Measurements from ENCODE around the gene VARS1. TPM values are rescaled to one million over a fixed set of nuclear protein-coding genes. Genes with fewer than 3 reads are reported as not detected.
"Not testable (repeated sequence)": the region's sequence is repeated elsewhere in the genome, so short reads cannot be mapped to it uniquely, and the experiment has no call there.

The VARS1 gene
- total and polyA plus RNA-seq, 2 donors from 2014 or later, result 30.3 to 79.0 TPM

DNA sequence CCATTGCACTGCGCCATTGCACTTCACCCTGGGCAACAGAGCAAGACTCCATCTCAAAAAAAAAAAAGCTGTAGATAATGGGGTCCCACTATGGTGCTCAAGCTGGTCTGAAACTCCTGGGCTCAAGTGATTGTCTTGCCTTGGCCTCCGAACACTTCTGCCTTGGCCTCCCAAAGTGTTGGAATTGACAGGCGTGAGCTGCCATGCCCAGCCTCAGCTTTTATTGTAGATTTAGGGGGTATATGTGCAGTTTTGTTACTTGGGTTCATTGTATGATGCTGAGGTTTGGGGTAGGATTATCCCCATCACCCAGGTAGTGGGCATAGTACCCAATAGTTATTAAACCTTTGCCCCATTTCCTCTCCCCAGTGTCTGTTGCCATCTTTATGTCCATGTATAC lies 43.4 kb upstream of the VARS1 start:
- no peak for DNase-seq
- no peaks in the 10 kb centered on the region for H3K9me3 ChIP-seq (ENCODE audit: control insufficient read depth in 2 of 3, insufficient read depth in 1 of 3, low read length in 3 of 3)
- FAIRE-seq, result no peak
- H3K27me3 ChIP-seq (ENCODE audit: control insufficient read depth, insufficient read depth, low read length), result no peaks in the 10 kb centered on the region
- H3K36me3 ChIP-seq (ENCODE audit: control insufficient read depth in 2 of 3, insufficient read depth in 3 of 3, low read length in 3 of 3), result peaks cover 5 to 16% (median 16%) of the 10 kb centered on the region in 3 donors
- H3K4me1 ChIP-seq (ENCODE audit: control insufficient read depth in 2 of 3, insufficient read depth in 2 of 3, low read depth in 1 of 3, low read length in 3 of 3), result peaks cover 4 to 21% (median 17%) of the 10 kb centered on the region in 3 donors
- H3K27ac ChIP-seq (ENCODE audit: low read depth in 2 of 2, low read length in 2 of 2), result no peak overlapping the region
- TF ChIP-seq, protein P1, sequence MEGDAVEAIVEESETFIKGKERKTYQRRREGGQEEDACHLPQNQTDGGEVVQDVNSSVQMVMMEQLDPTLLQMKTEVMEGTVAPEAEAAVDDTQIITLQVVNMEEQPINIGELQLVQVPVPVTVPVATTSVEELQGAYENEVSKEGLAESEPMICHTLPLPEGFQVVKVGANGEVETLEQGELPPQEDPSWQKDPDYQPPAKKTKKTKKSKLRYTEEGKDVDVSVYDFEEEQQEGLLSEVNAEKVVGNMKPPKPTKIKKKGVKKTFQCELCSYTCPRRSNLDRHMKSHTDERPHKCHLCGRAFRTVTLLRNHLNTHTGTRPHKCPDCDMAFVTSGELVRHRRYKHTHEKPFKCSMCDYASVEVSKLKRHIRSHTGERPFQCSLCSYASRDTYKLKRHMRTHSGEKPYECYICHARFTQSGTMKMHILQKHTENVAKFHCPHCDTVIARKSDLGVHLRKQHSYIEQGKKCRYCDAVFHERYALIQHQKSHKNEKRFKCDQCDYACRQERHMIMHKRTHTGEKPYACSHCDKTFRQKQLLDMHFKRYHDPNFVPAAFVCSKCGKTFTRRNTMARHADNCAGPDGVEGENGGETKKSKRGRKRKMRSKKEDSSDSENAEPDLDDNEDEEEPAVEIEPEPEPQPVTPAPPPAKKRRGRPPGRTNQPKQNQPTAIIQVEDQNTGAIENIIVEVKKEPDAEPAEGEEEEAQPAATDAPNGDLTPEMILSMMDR (IDR thresholded peaks at IDR 0.05; ENCODE audit: borderline replicate concordance, extremely low read depth, insufficient read depth), result no peak
- intact Hi-C loops (cut with DNase I), result no loop called here
- no peak overlapping the region for H3K4me3 ChIP-seq (ENCODE audit: low read length in 3 of 3)
- H3K9ac ChIP-seq (ENCODE audit: low read length in 3 of 3), result no peak overlapping the region

DNA sequence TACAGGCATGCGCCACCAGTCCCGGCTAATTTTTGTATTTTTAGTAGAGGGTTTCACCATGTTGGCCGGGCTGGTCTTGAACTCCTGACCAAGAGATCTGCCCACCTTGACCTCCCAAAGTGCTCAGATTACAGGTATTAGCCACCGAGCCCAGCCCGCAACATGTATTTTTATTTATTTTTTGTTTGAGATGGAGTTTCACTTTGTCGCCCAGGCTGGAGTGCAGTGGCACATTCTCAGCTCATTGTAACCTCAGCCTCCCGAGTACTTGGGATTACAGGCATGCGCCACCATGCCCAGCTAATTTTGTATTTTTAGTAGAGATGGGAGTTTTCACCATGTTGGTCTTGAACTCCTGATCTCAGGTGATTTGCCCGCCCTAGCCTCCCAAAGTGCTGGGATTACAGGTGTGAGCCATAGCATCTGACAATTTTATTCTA lies 42.6 kb upstream of the VARS1 start:
- intact Hi-C loops (cut with DNase I), result not testable (repeated sequence)
- peaks cover 4 to 21% (median 17%) of the 10 kb centered on the region in 3 donors for H3K4me1 ChIP-seq (ENCODE audit: control insufficient read depth in 2 of 3, insufficient read depth in 2 of 3, low read depth in 1 of 3, low read length in 3 of 3)

GRCh38 chr6:31837369-31838113 lies 42.0 kb upstream of the VARS1 start:
- no peaks in the 10 kb centered on the region for H3K27me3 ChIP-seq (ENCODE audit: control insufficient read depth, insufficient read depth, low read length)
- peaks cover 5 to 16% (median 16%) of the 10 kb centered on the region in 3 donors for H3K36me3 ChIP-seq (ENCODE audit: control insufficient read depth in 2 of 3, insufficient read depth in 3 of 3, low read length in 3 of 3)
- peaks cover 4 to 21% (median 17%) of the 10 kb centered on the region in 3 donors for H3K4me1 ChIP-seq (ENCODE audit: control insufficient read depth in 2 of 3, insufficient read depth in 2 of 3, low read depth in 1 of 3, low read length in 3 of 3)
- intact Hi-C loops (cut with DNase I), result no loop called here
- H3K27ac ChIP-seq (ENCODE audit: low read depth in 2 of 2, low read length in 2 of 2), result peak overlapping the region in 1 of 2 donors; percentile 62
- peak in 1 of 5 donors; percentile 22 for DNase-seq
- H3K4me3 ChIP-seq (ENCODE audit: low read length in 3 of 3), result peak overlapping the region; percentile 43 to 95 (median 57)
- TF ChIP-seq, protein P1 (IDR thresholded peaks at IDR 0.05; ENCODE audit: borderline replicate concordance, extremely low read depth, insufficient read depth), result no peak
- H3K9ac ChIP-seq (ENCODE audit: low read length in 3 of 3), result peak overlapping the region in 2 of 3 donors; percentile 23 to 95
- no peaks in the 10 kb centered on the region for H3K9me3 ChIP-seq (ENCODE audit: control insufficient read depth in 2 of 3, insufficient read depth in 1 of 3, low read length in 3 of 3)
- FAIRE-seq, result no peak

More for the DNA sequence above, 42.6 kb upstream of the VARS1 start:
- H3K27ac ChIP-seq (ENCODE audit: low read depth in 2 of 2, low read length in 2 of 2); H3K9me3 ChIP-seq (ENCODE audit: control insufficient read depth in 2 of 3, insufficient read depth in 1 of 3, low read length in 3 of 3); H3K27me3 ChIP-seq (ENCODE audit: control insufficient read depth, insufficient read depth, low read length); FAIRE-seq: not testable (repeated sequence)
- Histone ChIP-seq H3K36me3 (ENCODE audit: control insufficient read depth in 2 of 3, insufficient read depth in 3 of 3, low read length in 3 of 3) (peaks cover 5 to 16% (median 16%) of the 10 kb centered on the region in 3 donors), H3K9ac (ENCODE audit: low read length in 3 of 3) (peak overlapping the region in 1 of 3 donors; percentile 95), H3K4me3 (ENCODE audit: low read length in 3 of 3) (peak overlapping the region in 1 of 3 donors; percentile 95)
- DNase-seq, result peak in 1 of 5 donors; percentile 15
